GM21381 (cell line): Measurements from ENCODE around the gene ERFE.
"Not testable (repeated sequence)": the region's sequence is repeated elsewhere in the genome, so short reads cannot be mapped to it uniquely, and the experiment has no call there.

ENCODE experiments used
- ATAC-seq: cut with Tn5 transposase; IDR thresholded peaks from one replicate; pipeline ENCODE4 v1.9.1; 2021; ENCODE audit warnings: mild to moderate bottlenecking, moderate library complexity; ENCODE audit not compliant: unreplicated experiment

The ERFE gene

GRCh38 chr2:238168196-238169047 lies 9.7 kb downstream of the ERFE start:
- ATAC-seq: no peak

- ATAC-seq: no peak
Measured at GRCh38 chr2:238169048-238169707, 10.4 kb downstream of the ERFE start.

- no peak for ATAC-seq
Measured at GRCh38 chr2:238169708-238170251, 11.0 kb downstream of the ERFE start.

GRCh38 chr2:238170386-238171071 lies 11.8 kb downstream of the ERFE start:
- no peak for ATAC-seq

GRCh38 chr2:238171072-238171431 lies 12.3 kb downstream of the ERFE start:
- not testable (repeated sequence) for ATAC-seq

GRCh38 chr2:238171575-238172187 lies 12.9 kb downstream of the ERFE start:
- ATAC-seq: no peak

- no peak for ATAC-seq
Measured at GRCh38 chr2:238172439-238172838, 13.7 kb downstream of the ERFE start.

- no peak for ATAC-seq
Measured at GRCh38 chr2:238173692-238174091, 14.9 kb downstream of the ERFE start.

GRCh38 chr2:238174291-238174690 lies 15.5 kb downstream of the ERFE start:
- ATAC-seq: no peak

- no peak for ATAC-seq
Measured at GRCh38 chr2:238174701-238175100, 15.9 kb downstream of the ERFE start.

GRCh38 chr2:238176613-238177012 lies 17.8 kb downstream of the ERFE start:
- ATAC-seq: no peak

- ATAC-seq: no peak
Measured at GRCh38 chr2:238180554-238180953, 21.8 kb downstream of the ERFE start.

GRCh38 chr2:238182362-238182761 lies 23.6 kb downstream of the ERFE start:
- no peak for ATAC-seq

GRCh38 chr2:238183821-238184220 lies 25.1 kb downstream of the ERFE start:
- ATAC-seq: no peak

- ATAC-seq: no peak
Measured at GRCh38 chr2:238187618-238188548, 29.1 kb downstream of the ERFE start.

- ATAC-seq: no peak
Measured at GRCh38 chr2:238190445-238190844, 31.7 kb downstream of the ERFE start.

GRCh38 chr2:238202326-238203093 lies 43.7 kb downstream of the ERFE start:
- no peak for ATAC-seq

GRCh38 chr2:238203094-238203972 lies 44.6 kb downstream of the ERFE start, which contains the start of gene ILKAP:
TSS of gene ILKAP (minus strand) at chr2:238203695. CDS start at chr2:238203553, 142 bp downstream.
- ATAC-seq: peak; percentile 95
